Measurements from ENCODE around the gene DPF3.
"Not testable (repeated sequence)": the region's sequence is repeated elsewhere in the genome, so short reads cannot be mapped to it uniquely, and the experiment has no call there.

DPF3 gene

DNA sequence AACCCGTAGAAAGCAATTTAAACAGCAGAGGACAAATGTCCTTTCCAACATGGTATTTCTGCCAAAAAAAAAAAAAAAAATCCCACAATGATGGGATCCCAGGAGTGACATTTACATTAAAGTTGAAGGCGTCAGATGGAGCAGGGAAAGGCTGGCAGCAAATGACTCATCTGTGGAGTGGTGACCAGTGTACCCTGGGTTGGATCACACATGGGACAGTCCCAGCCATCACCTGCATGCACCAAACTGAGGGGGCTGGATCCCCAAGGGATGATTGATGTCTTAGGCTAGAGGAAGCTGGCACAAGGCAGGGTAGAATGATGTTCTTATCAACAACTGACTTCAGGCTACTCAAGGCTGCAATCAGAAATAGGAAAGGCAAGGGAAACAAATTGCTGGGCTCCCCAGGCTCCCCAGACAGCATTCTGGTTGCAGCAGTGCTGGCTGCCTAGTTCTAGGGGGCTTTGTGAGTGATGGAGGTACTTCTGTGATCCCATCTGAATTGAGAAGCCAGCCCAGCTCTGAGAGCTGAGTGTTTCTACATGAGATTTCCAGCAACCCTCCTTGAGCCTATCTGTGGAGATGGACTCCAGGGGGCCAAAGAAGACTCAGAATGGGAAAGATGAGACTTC, 117.9 kb downstream of the DPF3 start:
- no peak for DNase-seq (ENCODE audit: low read depth in 1 of 2, low spot score in 1 of 2)

DNA sequence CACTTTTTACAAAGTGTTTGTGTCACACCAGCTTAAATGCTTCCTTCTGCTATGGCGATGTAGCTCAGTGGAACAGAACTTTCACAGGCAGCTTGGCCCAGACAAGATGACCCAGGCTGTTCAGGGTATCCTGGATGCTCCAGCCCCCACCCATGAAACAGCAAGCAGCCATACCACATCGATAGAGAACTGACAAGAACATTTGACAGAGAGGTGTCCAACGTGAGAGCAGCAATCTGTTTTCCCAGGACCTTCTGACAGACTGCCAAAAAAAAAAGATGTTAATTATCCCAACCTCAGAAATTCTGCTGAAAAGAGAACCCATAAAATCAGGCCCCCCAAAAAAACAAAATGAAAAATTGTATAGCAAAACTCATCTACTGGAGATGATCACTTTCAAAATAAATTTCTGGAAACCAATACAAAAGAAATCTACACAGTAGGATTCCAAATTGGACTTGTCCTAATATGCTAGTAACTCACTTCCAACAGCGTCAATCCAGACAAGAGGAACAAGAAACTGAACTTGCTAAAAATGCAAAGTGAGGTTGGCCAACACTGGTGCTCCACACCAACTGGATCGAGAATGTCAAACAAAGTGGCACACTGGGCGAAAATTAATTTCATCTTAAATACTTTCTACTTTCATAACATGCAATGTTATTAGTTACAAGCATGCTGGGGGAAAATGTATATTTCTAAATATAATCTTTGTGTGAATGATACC, 118.8 kb downstream of the DPF3 start:
- DNase-seq (ENCODE audit: low read depth in 1 of 2, low spot score in 1 of 2) = no peak

DNA sequence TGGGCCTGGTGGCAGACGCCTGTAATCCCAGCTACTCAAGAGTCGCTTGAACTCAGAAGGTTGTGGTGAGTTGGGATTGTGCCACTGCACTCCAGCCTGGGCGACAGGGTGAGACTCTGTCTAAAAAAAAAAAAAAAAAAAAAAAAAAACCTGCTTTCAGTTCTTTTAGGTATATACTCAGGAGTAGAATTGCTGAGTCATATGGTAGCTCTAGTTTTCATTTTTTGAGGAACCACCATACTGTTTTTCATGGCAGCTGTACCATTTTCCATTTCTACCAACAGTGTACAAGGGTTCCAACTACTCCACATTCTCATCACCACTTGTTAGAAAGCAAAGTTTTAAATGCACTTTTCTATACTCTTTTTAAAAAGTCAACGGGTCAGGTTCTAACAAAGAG, 119.8 kb downstream of the DPF3 start:
- no peak for DNase-seq (ENCODE audit: low read depth in 1 of 2, low spot score in 1 of 2)

DNA sequence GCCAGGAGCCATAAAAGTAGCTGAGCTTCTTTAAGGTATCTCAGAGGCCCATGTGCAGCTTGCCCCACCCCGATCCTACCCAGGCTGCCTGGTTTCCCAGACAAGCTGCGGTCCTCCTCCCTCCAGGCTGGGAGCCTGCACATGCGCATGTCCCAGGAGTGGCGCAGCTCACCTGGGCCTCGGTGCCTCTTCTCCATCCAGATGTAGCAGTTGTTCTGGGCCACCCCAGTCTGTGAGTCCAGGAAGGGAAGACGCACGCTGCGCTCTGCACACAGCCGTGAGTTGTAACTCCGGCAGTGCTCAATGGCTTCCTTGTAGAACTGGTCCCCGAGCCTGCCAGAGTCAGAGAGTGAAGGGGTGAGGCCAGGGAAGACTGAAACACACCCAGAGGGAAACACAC, 122.3 kb downstream of the DPF3 start:
- no peak for DNase-seq (ENCODE audit: low read depth in 1 of 2, low spot score in 1 of 2)

DNA sequence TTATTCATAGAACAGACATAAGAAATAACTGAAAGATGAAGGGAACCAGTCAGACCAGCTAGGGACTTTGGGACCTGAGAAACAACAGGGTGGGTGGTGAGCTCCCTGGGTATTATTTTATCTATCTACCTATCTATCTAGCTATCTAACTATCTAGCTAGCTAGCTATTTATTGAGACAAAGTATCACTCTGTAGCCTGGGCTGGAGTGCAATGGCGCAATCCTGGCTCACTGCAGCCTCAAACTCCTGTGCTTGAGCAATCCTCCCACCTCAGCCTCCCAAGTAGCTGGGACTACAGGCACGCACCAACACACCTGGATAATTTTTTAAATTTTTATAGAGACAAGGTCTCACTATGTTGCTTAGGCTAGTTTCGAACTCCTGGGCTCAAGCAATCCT, 127.6 kb downstream of the DPF3 start:
- no peak for DNase-seq (ENCODE audit: low read depth in 1 of 2, low spot score in 1 of 2)

DNA sequence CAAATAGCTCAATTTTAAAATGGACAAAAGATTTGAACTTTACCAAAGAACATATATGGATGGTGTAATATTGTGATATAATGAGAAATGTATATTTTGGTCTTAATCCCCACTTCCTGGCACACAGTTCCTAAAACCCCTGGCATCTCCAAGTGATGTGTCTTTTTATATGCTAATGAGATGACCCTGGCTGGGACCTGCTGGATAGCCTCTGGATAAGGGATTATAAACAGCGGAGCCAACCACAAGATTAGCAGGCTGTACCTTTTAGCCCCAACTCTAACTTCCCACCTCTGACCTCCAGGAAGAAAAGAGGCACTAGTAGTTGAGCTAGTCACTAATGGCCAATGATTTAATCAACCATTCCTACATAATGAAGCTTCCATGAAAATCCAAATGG, 130.0 kb downstream of the DPF3 start:
- DNase-seq (ENCODE audit: low read depth in 1 of 2, low spot score in 1 of 2) = no peak

DNA sequence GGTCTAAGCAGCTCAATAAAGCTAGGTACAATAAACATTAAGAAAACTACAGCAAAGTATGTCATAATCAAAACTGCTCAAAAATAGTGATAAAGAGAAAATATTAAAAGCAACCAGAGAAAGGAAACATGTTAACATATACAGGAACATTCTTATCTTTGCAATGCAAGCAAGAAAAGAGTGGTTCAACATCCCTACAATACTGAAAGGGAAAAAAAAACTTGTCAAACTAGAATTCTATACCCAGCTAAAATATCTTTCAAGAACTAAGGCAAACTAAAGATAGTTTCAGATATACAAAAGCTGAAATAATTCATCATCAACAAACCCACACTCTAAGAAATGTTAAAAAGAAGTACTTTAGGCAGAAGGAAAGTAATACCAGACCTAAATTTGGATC, 134.2 kb downstream of the DPF3 start:
- no peak for DNase-seq (ENCODE audit: low read depth in 1 of 2, low spot score in 1 of 2)

DNA sequence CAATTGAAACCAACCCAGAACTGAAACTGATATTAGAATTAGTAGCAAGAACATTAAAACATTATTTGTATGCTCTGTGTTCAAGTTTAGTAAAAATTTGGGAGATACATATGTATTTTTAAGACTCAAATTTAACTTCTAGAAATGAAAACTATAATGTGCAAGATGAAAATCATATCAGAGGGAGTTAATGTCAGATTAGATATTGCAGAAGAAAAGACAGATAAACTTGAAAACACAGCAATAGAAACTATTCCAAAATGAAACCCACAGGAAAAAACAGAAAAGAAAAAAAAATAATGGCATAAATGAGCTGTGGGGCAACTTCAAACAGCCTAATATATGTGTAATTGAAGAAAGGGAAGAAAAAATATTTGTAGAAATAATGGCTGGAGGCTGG, 134.9 kb downstream of the DPF3 start:
- no peak for DNase-seq (ENCODE audit: low read depth in 1 of 2, low spot score in 1 of 2)

DNA sequence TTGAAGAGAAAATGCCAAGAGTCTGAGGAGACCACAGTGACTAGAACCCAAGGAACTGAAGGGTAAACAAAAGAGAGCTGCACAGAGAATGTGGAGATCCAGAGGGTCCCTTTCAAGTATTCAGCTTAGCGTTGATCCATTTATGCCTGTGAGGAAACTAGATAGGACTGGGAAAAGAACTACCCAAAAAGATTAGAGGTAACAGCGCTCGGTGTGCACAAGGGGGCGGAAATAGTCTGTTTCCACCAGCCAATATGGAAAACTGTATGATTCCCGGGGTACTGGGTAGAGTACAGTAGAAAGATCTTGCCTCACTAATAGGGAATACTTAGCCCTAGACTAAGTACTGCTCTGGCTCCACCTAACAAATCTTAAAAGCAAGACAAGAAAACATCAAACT, 135.5 kb downstream of the DPF3 start:
- no peak for DNase-seq (ENCODE audit: low read depth in 1 of 2, low spot score in 1 of 2)

DNA sequence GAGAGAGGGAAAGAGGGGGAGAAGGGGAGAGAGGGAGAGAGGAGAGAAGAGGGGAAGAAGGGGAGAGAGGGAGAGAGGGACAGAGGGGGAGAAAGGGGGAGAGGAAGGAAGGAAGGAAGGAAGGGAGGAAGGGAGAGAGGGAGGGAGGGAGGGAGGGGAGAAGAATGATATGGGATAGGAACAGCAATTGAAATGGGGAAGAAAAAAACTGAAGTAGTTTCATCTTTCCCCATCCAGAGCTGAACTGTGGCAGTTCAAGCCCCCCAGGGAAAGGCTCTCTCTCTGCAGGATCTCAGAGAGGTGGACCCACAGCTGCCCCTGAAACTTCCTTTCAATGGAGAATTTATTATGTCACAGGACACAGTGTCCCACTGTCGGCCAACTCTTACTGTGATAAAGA, 136.9 kb downstream of the DPF3 start:
- DNase-seq (ENCODE audit: low read depth in 1 of 2, low spot score in 1 of 2) = no peak

DNA sequence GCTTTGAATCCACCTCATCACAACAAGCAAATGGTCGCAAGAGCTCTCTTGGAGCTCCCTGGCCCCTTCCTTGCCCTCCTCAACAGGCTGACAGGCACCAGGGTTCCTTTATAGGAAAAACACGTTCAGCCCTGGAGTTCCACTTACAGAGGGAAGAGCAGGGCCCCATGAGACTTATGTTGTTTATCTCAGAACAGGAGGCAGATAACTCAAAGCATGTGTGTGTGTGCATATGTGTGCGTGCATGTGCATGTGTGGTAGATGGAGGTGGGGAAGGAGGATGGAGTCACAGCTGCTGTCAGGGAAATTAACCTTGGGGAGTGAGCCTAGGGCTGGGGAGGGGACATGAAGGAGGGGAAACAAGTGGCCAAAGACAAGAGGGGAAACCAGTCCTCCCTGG, 138.1 kb downstream of the DPF3 start:
- DNase-seq (ENCODE audit: low read depth in 1 of 2, low spot score in 1 of 2) = no peak

DNA sequence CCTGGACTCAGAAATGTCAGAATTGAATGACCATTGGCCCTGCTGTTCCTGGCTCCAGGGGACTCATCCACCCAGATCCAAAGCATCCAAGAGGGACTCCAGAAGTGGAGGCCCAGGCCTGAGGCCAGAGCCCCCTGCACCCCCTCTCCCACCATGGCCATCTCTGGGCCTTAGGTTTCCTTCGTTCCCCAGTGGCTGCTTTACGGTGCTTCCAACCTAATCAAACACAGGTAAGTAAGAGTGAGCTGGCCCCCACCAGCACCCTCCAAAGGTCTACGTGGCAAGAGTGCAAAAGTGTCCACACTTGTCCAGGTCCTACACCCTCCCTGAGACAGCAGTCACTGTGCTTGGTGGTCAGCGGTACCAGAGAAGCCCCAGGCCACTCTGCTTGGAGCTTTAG, 139.0 kb downstream of the DPF3 start:
- no peak for DNase-seq (ENCODE audit: low read depth in 1 of 2, low spot score in 1 of 2)

DNA sequence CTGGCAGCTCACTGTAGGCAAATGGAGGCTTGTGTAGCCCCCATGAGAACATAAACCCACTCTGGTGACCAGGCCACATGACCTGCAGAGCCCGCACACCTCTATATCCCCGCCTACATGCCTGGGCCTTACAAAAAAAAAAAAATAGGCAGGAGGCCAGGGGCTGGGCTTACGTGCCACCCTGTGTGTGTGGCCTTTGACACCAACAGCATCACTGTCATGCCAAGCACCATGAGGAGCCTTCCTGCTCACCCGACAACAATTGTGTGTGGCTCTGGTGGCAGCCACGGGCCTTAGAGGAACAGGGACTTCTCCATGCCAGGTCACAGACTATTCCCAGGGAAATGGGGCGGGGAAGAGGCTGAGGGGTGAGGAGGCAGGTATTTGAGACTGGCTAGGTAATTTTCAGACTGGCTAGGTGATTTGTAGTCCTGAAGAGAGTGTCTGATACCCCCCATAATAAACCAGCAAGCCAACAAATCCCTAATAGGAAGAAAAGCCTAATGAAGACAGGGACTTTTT, 140.0 kb downstream of the DPF3 start:
- no peak for DNase-seq (ENCODE audit: low read depth in 1 of 2, low spot score in 1 of 2)

DNA sequence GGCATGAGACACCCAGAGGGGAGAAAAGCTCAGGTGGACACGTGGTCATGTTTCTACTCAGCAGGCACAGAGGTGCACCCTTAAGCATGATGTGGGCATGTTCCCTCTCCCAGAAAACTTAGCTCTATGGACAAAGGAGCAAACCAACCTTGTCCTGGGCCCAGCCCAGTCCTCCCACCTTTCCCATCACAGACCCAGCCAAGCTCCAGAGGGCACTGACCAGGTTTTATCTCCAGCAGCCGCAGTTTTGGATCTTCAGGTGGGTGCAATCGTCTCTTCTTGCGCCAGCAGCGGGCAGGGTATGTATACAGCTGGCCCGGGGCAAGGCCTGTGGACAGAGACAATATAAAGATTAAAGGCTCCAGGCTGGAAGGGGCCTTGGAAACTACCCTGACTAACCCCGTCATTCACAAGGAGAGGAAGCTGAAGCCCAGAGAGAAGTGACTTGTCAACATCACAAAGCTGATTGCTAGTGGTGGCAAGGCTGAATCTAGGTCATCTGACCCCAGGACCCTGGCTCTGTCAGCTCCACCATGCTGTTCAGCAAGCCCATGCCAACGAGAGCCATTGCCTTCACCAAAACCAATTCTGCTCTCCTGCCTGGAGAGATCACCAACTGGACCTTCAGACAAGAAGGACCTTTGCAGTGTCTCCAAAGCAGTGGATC, 140.7 kb downstream of the DPF3 start:
- no peak for DNase-seq (ENCODE audit: low read depth in 1 of 2, low spot score in 1 of 2)

DNA sequence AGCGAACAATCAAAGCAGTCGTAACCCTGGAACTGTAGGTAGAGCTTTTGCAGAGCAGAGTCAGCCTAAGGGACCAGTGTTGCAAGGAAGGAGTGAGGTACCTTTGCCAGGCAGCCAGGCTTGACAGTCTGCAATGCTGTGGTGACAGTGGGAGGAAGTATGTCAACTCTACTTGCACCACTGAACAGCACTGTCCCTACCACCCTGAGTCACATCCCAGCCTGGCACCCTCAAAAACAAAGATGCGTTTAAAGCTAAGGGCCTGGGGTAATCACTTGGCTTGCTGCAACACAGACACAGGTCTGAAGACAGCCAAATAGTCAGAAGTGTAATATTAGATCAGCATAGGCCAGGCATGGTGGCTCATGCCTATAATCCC, 141.9 kb downstream of the DPF3 start:
- no peak for DNase-seq (ENCODE audit: low read depth in 1 of 2, low spot score in 1 of 2)

DNA sequence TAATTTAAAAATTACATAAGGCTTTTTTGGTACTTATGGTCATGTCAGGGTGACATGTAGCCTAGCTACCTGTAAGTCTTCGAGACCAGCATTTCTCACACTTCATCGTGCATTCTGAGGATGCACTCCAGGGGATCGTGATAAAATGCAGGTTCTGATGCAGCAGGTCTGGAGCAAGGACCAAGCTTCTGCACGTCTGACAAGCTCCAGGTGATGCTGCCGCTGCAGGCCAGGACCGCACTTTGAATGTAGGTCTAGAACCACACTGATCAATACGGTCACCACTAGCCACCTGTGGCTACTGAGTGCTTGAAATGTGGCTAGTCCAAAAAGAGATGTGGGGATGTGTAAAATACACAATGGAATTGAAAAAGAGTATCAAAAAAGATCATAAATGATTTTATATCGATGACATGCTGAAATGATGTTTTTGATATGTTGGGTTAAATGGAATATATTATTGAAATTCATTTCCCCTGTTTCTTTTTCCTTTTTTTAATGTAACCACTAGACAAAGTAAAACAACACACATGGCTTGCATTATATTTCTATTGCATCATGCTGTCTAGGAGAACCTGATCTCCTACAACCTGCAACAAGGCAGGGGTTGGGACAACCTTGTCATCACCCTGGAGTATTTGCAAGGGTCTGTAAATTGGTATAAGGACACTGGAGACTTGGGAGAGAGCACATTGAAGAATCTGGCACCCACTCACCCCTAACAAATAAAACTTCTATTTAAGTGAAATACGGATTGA, 142.4 kb downstream of the DPF3 start:
- DNase-seq (ENCODE audit: low read depth in 1 of 2, low spot score in 1 of 2) = no peak

DNA sequence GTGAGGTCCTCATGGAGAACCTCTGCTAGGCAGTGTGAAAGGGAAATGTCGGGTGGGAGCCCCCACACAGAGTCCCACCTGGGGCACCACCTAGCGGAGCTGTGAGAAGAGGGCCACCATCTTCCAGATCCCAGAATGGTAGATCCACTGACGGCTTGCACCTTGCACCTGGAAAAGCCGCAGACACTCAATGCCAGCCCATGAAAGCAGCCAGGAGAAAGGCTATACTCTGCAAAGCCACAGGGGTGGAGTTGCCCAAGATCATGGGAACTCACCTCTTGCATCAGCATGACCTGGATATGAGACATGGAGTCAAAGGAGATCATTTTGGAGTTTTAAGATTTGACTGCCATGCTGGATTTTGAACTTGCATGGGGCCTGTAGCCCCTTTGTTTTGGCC, 145.0 kb downstream of the DPF3 start:
- DNase-seq (ENCODE audit: low read depth in 1 of 2, low spot score in 1 of 2) = not testable (repeated sequence)

DNA sequence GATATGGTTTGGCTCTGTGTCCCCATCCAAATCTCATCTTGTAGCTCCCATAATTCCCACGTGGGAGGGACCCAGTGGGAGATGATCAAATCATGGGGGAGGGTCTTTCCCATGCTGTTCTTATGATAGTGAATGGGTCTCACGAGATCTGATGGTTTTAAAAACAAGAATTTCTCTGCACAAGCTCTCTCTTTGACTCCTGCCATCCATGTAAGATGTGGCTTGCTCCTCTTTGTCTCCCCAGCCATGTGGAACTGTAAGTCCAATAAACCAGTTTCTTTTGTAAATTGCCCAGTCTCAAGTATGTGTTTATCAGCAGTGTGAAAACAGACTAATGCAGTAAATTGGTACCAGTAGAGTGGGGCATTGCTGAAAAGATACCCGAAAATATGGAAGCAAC, 146.2 kb downstream of the DPF3 start:
- no peak for DNase-seq (ENCODE audit: low read depth in 1 of 2, low spot score in 1 of 2)

DNA sequence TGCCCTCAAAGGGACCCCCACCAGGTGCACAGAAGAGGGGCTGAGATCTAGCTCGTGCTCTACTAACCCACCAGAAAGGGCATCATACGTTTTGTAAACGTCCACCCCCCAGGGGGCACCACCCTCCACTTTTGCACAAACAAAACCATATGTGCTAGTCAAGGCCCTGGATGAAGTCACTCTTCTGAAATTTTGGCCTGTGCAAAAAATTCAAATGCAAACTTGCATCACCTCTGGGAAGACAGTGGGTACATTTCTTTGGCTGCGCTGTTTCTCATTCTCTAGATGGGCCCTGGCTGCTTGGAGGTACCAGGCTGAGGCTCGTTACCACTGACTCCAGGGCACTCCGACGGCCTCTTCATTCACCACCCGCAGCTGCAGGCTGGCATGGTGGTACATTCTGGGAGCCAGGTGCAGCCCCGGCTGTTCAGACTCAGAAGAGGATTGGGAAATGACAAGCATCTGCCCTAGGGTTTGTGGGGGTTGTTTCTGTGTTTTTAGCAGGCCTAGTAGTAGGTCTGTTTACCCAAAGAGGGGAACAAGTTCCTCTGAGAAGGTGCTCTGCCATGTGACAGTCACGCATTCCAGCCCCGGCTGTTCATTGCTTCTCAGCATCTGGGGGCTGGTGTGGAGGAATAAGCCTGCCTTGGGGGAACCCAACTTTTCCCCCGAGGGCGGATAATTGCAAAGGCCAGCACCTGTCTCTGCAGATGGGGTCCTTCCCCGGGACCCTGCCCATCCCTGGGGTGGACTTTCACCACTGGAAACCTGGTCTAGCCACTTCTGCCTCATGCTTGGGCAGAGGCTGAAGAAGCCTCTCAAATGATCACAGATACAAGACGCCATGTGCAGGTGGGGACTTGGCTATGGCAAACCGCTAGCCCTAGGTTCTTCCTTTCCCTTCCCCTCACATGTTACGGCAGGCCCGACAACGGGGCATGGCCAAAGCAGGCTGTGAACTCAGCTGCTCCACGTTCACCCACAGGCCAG, 147.6 kb downstream of the DPF3 start:
- DNase-seq (ENCODE audit: low read depth in 1 of 2, low spot score in 1 of 2) = no peak

DNA sequence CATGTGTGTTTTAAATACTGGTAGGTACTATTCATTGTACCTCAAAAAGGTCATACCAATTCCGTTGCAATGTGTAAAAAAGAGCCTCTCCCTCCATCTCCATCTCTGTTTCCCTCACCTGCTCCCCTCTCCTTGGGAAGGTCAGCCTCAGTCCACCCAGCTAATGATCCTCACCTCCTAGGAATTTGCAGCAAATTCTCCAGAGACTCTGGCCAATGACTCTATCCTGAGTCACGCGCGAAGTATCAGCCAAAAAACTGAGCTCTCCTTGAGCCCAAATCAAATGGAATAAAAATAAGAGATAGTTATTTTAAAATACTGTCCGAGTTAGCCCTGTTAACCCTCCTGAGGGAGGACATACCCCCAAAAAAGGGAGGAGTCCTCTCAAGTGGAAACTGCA, 148.4 kb downstream of the DPF3 start:
- no peak for DNase-seq (ENCODE audit: low read depth in 1 of 2, low spot score in 1 of 2)
